SJCRH30 (cell line): ENCODE data around the gene WIPF1. TPM values are rescaled to one million over a fixed set of nuclear protein-coding genes. Genes with fewer than 3 reads are reported as not detected.
"Not testable (repeated sequence)": the region's sequence is repeated elsewhere in the genome, so short reads cannot be mapped to it uniquely, and the experiment has no call there.

ENCODE experiments used
- DNase-seq, 2 experiments: peaks; one replicate each; pipeline ENCODE4 v3.0.0-alpha.2; 2015 to 2020
- H3K27ac ChIP-seq: fragments of 250-450 bp; sonication (Bioruptor Pico); 2 replicates; pipeline ENCODE4 v1.5.1; 2020; ENCODE audit warnings: mild to moderate bottlenecking, moderate library complexity
- H3K27me3 ChIP-seq: fragments of 250-450 bp; sonication (Bioruptor Pico); 2 replicates; pipeline ENCODE4 v1.5.1; 2020; ENCODE audit warnings: mild to moderate bottlenecking, moderate library complexity
- H3K36me3 ChIP-seq: fragments of 250-450 bp; sonication (Bioruptor Pico); 2 replicates; pipeline ENCODE4 v1.5.1; 2020; ENCODE audit warnings: mild to moderate bottlenecking, moderate library complexity
- H3K4me1 ChIP-seq: fragments of 250-450 bp; sonication (Bioruptor Pico); 2 replicates; pipeline ENCODE4 v1.5.1; 2020; ENCODE audit warnings: mild to moderate bottlenecking, moderate library complexity
- H3K4me3 ChIP-seq: fragments of 250-450 bp; sonication (Bioruptor Pico); 2 replicates; pipeline ENCODE4 v1.5.1; 2020; ENCODE audit warnings: mild to moderate bottlenecking, moderate library complexity
- H3K9me3 ChIP-seq: fragments of 250-450 bp; sonication (Bioruptor Pico); replicated peaks from 2 replicates; pipeline ENCODE4 v1.5.1; 2020; ENCODE audit warnings: mild to moderate bottlenecking, moderate library complexity
- total RNA-seq: library from RNA; depleted of rRNA; stranded (reverse); fragments of >200 nt; shearing (Covaris generic); gene quantifications from 2 replicates; pipeline ENCODE4 v1.2.3, GENCODE V29; 2014

Gene WIPF1
- total RNA-seq, 1 experiment from 2014 or later = 18.8 TPM

DNA sequence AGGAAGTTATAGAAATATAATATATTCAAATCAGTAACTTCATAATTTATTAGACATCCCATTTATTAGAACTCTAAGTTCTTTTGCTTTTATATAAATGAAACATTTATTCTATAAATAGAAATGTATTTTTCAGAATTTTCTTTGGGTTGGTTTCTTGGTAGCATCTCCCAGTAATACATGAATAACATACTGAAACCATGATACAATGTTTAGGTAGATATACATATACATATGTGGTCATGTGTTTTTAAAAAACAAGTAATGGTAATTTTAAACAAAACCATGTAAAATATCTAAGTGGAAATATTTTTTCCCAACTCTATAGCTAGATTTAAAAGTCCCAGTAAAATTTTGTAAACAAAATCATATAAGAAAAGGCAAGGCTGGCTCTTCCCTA is 36.9 kb downstream of the WIPF1 start:
- H3K4me1 ChIP-seq = no peaks in the 10 kb centered on the region
- DNase-seq = no peak
- no peak overlapping the region for H3K27ac ChIP-seq
- no peaks in the 10 kb centered on the region for H3K9me3 ChIP-seq
- H3K4me3 ChIP-seq = no peak overlapping the region
- no peaks in the 10 kb centered on the region for H3K36me3 ChIP-seq
- no peaks in the 10 kb centered on the region for H3K27me3 ChIP-seq

- Histone ChIP-seq H3K9me3 (peaks cover 4% of the 10 kb centered on the region; the same call in 1 of the 2 replicates), H3K36me3 (no peaks in the 10 kb centered on the region), H3K27ac (no peak overlapping the region), H3K4me3 (no peak overlapping the region), H3K4me1 (0 out of 2 replicates have a peak, but pooled peaks cover 3% of the 10 kb centered on the region), H3K27me3 (no peaks in the 10 kb centered on the region)
- DNase-seq = no peak
Measured at GRCh38 chr2:174555998-174556397, 41.6 kb downstream of the WIPF1 start.

DNA sequence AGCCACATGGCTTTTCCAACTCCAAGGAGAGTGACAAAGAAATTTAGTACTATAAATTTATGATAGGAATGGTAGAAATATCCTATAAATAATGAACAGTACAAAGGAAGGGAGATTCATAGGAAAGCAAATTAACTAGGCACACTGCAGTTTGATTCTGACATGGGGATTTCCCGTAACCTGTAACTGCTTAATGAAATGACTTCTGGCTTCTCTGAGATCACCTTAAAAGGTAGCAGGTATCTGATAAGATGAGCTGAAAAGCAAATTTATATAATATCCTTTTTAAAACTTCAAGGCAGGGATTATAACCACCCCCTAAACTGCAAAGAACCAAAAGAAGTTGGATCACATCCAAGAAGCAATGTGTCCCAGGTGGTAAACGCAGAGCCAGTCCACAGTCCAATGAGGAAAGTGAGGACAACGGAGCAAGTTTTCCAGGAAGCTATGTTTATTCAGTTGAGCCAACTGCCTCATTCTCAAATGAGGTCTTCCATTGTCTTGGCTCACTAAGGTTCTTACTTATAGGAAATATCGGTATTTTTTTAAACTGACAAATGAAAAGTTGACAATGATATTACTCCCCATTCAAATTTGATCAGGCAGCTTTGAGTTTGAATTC is 43.0 kb downstream of the WIPF1 start:
- Histone ChIP-seq H3K27ac (no peak overlapping the region), H3K4me1 (0 out of 2 replicates have a peak, but pooled peaks cover 3% of the 10 kb centered on the region), H3K4me3 (no peak overlapping the region), H3K27me3 (no peaks in the 10 kb centered on the region), H3K36me3 (no peaks in the 10 kb centered on the region), H3K9me3 (peaks cover 4% of the 10 kb centered on the region; the same call in 1 of the 2 replicates)
- no peak for DNase-seq

GRCh38 chr2:174553811-174554493 is 43.7 kb downstream of the WIPF1 start:
- 0 out of 2 replicates have a peak, but pooled peaks cover 3% of the 10 kb centered on the region for H3K4me1 ChIP-seq
- no peak overlapping the region for H3K27ac ChIP-seq
- H3K27me3 ChIP-seq = no peaks in the 10 kb centered on the region
- H3K9me3 ChIP-seq = peaks cover 4% of the 10 kb centered on the region; the same call in 1 of the 2 replicates
- DNase-seq = peak in 1 of 2 experiments; percentile 23
- H3K36me3 ChIP-seq = no peaks in the 10 kb centered on the region
- no peak overlapping the region for H3K4me3 ChIP-seq

DNA sequence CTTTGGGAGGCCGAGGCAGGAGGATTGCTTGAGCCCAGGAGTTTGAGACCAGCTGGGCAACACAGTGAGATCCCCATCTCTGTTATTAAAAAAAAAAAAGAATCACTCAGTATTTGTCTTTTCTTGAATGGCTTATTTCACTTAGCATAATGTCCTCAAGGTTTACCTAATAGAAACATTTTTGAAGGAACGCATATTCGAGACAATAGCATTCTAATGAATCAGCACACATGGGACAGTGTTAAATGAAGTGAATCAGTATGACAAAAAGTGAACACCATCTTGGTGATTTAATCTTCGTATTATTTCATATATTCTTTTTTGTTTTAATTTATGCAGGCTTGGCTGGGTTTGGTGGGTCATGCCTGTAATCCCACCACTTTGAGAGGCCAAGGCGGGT is 44.7 kb downstream of the WIPF1 start:
- no peaks in the 10 kb centered on the region for H3K36me3 ChIP-seq
- H3K27ac ChIP-seq = no peak overlapping the region
- DNase-seq = no peak

DNA sequence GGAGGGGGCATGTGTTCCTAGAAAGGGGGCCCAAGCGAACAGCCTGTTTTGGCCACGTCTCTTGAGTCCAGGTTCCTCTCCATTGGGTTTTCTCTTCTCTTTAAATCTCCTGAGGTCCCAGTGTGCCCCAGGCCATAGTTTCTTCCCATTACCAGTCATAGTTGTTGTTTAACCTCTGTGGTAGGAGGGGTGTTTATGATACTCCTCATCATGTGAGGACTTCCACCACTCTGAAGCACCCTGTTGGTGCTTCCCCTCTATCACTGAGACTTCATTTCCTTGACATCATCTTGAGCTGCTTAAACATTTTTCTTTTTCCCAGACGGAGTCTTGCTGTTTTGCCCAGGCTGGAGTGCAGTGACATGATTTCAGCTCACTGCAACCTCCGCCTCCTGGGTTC is 45.9 kb downstream of the WIPF1 start:
- no peak for DNase-seq
- H3K27me3 ChIP-seq = no peaks in the 10 kb centered on the region
- H3K4me3 ChIP-seq = no peak overlapping the region
- 0 out of 2 replicates have a peak, but pooled peaks cover 3% of the 10 kb centered on the region for H3K4me1 ChIP-seq
- peaks cover 4% of the 10 kb centered on the region; the same call in 1 of the 2 replicates for H3K9me3 ChIP-seq
- no peak overlapping the region for H3K27ac ChIP-seq
- no peaks in the 10 kb centered on the region for H3K36me3 ChIP-seq

More for the DNA sequence above, 44.7 kb downstream of the WIPF1 start:
- H3K4me3 ChIP-seq = no peak overlapping the region
- H3K9me3 ChIP-seq = peaks cover 4% of the 10 kb centered on the region; the same call in 1 of the 2 replicates
- H3K27me3 ChIP-seq = no peaks in the 10 kb centered on the region
- 0 out of 2 replicates have a peak, but pooled peaks cover 3% of the 10 kb centered on the region for H3K4me1 ChIP-seq

GRCh38 chr2:174548646-174549045 is 49.0 kb downstream of the WIPF1 start:
- H3K4me3 ChIP-seq, DNase-seq, H3K9me3 ChIP-seq, H3K36me3 ChIP-seq, H3K27me3 ChIP-seq, H3K27ac ChIP-seq: not testable (repeated sequence)
- peaks cover 23% of the 10 kb centered on the region for H3K4me1 ChIP-seq

DNA sequence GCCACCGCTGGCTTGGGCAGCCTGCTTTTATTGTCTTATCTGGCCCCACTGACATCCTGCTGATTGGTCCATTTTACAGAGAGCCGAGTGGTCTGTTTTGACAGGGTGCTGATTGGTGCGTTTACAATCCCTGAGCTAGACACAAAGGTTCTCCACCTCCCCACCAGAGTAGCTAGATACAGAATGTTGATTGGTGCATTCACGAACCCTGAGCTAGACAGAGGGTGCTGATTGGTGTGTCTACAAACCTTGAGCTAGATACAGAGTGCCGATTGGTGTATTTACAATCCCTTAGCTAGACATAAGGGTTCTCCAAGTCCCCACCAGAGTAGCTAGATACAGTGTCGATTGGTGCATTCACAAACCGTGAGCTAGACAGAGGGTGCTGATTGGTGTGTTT is 49.6 kb downstream of the WIPF1 start:
- H3K27ac ChIP-seq, H3K27me3 ChIP-seq, H3K36me3 ChIP-seq, H3K9me3 ChIP-seq, H3K4me3 ChIP-seq, DNase-seq: not testable (repeated sequence)
- peaks cover 23% of the 10 kb centered on the region for H3K4me1 ChIP-seq

GRCh38 chr2:174546519-174547506 is 50.8 kb downstream of the WIPF1 start:
- Histone ChIP-seq H3K27ac (peak overlapping the region; percentile 10; the same call in 1 of the 2 replicates), H3K4me1 (peaks cover 23% of the 10 kb centered on the region), H3K4me3 (peak overlapping the region; percentile 34), H3K27me3 (no peaks in the 10 kb centered on the region), H3K36me3 (no peaks in the 10 kb centered on the region), H3K9me3 (no peaks in the 10 kb centered on the region)
- peak; percentile 74 to 83 for DNase-seq

- peak overlapping the region; percentile 99 for H3K27ac ChIP-seq
- H3K4me1 ChIP-seq = peaks cover 23% of the 10 kb centered on the region
- no peaks in the 10 kb centered on the region for H3K36me3 ChIP-seq
- H3K9me3 ChIP-seq = no peaks in the 10 kb centered on the region
- DNase-seq = peak; percentile 21 to 51
- H3K4me3 ChIP-seq = peak overlapping the region; percentile 16
- H3K27me3 ChIP-seq = no peaks in the 10 kb centered on the region
Measured at GRCh38 chr2:174545240-174545639, 52.4 kb downstream of the WIPF1 start.

DNA sequence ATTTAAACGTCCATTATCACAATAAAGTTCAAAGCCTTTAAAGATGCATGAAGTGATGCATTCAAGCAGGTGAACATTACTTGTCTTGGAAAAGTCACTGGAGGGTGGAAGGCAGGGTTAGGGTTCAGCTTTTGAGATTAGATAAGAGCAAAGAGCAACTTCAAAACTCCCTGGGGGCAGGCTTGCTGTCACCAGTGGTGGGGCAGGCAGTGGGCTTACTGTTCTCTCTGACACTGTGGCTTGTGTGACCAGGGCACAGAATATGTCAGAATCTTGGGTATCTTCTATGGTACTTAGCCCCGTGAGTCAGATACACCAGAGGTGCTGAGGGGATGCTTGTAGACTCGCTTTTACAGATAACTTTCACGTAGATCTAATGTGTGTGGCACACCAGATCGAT is 52.8 kb downstream of the WIPF1 start:
- Histone ChIP-seq H3K27me3 (no peaks in the 10 kb centered on the region), H3K4me1 (peaks cover 23% of the 10 kb centered on the region), H3K4me3 (peak overlapping the region; percentile 16), H3K9me3 (no peaks in the 10 kb centered on the region), H3K36me3 (no peaks in the 10 kb centered on the region), H3K27ac (peak overlapping the region; percentile 99)
- DNase-seq = peak; percentile 62 to 76

DNA sequence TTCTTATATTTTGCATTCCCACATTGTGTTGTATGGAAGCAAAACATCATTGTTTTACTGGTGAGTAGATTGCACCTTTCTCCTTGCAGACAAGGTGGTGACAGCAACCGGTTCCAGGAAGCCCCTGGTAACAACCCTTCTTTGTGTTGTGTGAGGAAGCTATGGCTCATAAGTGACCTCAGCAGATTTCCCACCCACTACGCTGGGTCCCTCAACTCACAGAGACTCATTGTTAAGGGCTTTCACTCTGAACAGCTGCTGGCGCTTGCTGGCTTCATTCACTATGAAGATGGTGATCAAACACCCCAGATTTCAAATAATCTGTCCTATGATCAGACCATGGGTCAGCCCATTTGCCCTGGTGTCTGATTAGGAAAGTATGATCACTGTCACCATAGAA is 53.4 kb downstream of the WIPF1 start:
- no peaks in the 10 kb centered on the region for H3K36me3 ChIP-seq
- peaks cover 23% of the 10 kb centered on the region for H3K4me1 ChIP-seq
- no peaks in the 10 kb centered on the region for H3K9me3 ChIP-seq
- H3K27ac ChIP-seq = peak overlapping the region; percentile 99
- peak; percentile 93 to 98 for DNase-seq
- H3K4me3 ChIP-seq = peak overlapping the region; percentile 16; the same call in 1 of the 2 replicates
- H3K27me3 ChIP-seq = no peaks in the 10 kb centered on the region

DNA sequence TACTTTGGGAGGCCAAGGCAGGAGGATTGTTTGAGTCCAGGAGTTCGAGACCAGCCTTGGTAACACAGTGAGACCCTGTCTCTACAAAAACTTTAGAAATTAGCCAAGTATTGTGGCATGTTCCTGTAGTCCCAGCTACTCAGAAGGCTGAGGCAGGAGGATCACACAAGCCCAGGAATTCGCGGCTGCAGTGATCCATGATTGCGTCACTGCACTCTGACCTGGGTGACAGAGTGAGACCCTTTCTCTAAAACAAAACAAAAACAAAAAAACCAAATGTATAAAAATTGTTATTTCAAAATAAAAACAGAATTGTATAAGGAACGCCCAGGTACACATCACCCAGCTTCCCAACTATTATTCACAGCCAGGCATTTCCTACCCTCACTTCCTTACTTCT is 56.7 kb downstream of the WIPF1 start:
- Histone ChIP-seq H3K27me3 (no peaks in the 10 kb centered on the region), H3K27ac (no peak overlapping the region), H3K9me3 (no peaks in the 10 kb centered on the region), H3K36me3 (no peaks in the 10 kb centered on the region), H3K4me3 (no peak overlapping the region), H3K4me1 (peaks cover 18% of the 10 kb centered on the region)
- DNase-seq = no peak
